Left ventricle myocardium inferior (tissue), 1 donor: ENCODE measurements around the gene SLC44A5. TPM values are rescaled to one million over a fixed set of nuclear protein-coding genes. Genes with fewer than 3 reads are reported as not detected.
A peak's percentile ranks its signal among the peaks of the same experiment; 100 is the strongest.
"Not testable (repeated sequence)": the region's sequence is repeated elsewhere in the genome, so short reads cannot be mapped to it uniquely, and the experiment has no call there.

Experiments used
- DNase-seq: peaks from one replicate; pipeline ENCODE4 v3.0.0-alpha.2; 2020
- H3K27ac ChIP-seq: fragments of 200-600 bp; replicated peaks from 2 replicates; pipeline ENCODE4 v1.8.0; 2021
- H3K27me3 ChIP-seq: fragments of 200-600 bp; 2 replicates; pipeline ENCODE4 v1.8.0; 2021; ENCODE audit warnings: low read depth
- H3K36me3 ChIP-seq: fragments of 200-600 bp; 2 replicates; pipeline ENCODE4 v1.8.0; 2021
- H3K4me1 ChIP-seq: fragments of 200-600 bp; 2 replicates; pipeline ENCODE4 v1.8.0; 2021
- H3K4me3 ChIP-seq: fragments of 200-600 bp; 2 replicates; pipeline ENCODE4 v1.8.0; 2021; ENCODE audit warnings: mild to moderate bottlenecking, moderate library complexity
- H3K9me3 ChIP-seq: fragments of 200-600 bp; replicated peaks from 2 replicates; pipeline ENCODE4 v1.8.0; 2021
- intact Hi-C: fragments of 100-400 bp; cut with micrococcal nuclease; formaldehyde crosslinking; loops from one replicate; pipeline ENCODE4 v1.11.0; 2022
- total RNA-seq: library from RNA; stranded (reverse); fragmentation: NEBNext Ultra II Directional; extraction: Animal tissue kit (Norgen Biotek cat#: 25700); gene quantifications from one replicate; pipeline ENCODE4 v1.2.1, GENCODE V29; 2021
- TF ChIP-seq, protein P1 (sequence below): fragments of 200-600 bp; IDR thresholded peaks from 2 replicates; pipeline ENCODE4 v1.8.0; 2021; ENCODE audit warnings: antibody characterized with exemption, mild to moderate bottlenecking, borderline replicate concordance
- donor health status: DM: no; HTN: yes; CAD: no; lungs with severe emphysema.

The SLC44A5 gene
- total RNA-seq, 1 donor from 2014 or later, result 0.58 TPM

DNA sequence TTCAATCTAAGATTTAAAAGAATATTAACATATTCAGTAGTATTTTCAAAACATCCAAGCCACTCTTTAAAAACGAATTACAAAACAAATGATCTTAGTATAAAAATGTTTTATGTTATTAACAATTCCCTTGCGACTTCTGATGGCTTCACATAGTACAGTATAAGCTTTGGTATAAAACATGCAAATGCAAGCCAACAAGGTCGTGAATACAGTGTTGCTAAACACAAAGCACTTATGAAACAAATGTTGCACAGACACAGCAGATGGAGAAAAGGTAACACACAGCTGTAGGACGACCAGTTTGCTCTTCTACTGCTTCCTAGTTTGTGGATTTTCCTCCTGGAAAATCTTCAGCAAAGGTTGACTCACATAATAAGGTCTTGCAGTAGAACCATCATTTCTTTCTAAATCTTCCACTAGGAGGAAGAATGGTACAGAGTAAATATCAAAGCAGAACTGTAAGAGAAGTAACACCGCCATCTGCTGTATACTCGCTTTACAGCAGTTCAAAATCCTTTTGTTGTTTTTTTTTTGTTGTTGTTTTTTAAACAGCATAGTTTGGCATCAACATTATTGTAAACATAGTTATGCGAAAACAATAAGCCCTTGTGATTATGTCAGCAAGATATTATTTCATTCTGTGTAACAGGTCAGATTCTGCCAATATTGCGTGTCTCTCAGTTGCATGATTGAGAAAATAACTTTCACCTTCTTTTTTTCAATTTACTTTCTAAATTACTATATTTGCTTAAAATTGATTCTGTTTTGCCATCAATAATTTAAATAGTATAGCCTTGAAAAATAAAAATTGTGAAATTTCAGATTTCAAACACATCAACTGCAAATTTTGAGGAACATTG lies 407.3 kb downstream of the SLC44A5 start:
- no peaks in the 10 kb centered on the region for H3K4me1 ChIP-seq
- intact Hi-C loops, result loop anchor here (2.0 kb wide), 1 partner anchor 431 kb away; no protein-coding TSS in a partner anchor
- H3K9me3 ChIP-seq, result no peaks in the 10 kb centered on the region
- DNase-seq, result no peak
- no peak overlapping the region for H3K27ac ChIP-seq
- H3K36me3 ChIP-seq, result no peaks in the 10 kb centered on the region
- TF ChIP-seq, protein P1, sequence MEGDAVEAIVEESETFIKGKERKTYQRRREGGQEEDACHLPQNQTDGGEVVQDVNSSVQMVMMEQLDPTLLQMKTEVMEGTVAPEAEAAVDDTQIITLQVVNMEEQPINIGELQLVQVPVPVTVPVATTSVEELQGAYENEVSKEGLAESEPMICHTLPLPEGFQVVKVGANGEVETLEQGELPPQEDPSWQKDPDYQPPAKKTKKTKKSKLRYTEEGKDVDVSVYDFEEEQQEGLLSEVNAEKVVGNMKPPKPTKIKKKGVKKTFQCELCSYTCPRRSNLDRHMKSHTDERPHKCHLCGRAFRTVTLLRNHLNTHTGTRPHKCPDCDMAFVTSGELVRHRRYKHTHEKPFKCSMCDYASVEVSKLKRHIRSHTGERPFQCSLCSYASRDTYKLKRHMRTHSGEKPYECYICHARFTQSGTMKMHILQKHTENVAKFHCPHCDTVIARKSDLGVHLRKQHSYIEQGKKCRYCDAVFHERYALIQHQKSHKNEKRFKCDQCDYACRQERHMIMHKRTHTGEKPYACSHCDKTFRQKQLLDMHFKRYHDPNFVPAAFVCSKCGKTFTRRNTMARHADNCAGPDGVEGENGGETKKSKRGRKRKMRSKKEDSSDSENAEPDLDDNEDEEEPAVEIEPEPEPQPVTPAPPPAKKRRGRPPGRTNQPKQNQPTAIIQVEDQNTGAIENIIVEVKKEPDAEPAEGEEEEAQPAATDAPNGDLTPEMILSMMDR, result peak; percentile 75
- H3K27me3 ChIP-seq, result peaks cover 34% of the 10 kb centered on the region
- H3K4me3 ChIP-seq, result no peak overlapping the region

DNA sequence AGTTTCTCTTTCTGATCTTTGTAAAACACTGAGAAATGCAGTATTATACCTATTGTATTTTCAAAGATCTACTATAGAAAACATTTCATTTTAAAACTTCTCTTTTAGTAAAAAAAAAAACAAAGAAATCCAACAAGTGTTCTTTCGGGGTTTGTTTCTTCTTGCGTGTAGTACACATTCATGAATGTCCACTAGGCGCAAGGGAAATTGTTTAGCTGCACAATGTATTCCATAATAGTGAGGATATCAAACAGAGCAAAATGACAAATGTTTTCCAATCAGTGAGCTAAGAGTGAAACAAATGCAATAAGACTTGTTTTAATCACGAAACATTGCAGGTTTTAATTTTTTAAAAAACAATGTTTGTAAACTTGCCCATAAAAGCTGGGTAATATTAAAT lies 408.2 kb downstream of the SLC44A5 start:
- H3K27ac ChIP-seq, result no peak overlapping the region
- H3K27me3 ChIP-seq, result peaks cover 36% of the 10 kb centered on the region
- intact Hi-C loops, result loop anchor here (2.0 kb wide), 1 partner anchor 430 kb away; no protein-coding TSS in a partner anchor
- TF ChIP-seq, protein P1, result no peak
- H3K36me3 ChIP-seq, result no peaks in the 10 kb centered on the region
- no peak overlapping the region for H3K4me3 ChIP-seq
- DNase-seq, result no peak
- no peaks in the 10 kb centered on the region for H3K4me1 ChIP-seq
- H3K9me3 ChIP-seq, result no peaks in the 10 kb centered on the region

- Histone ChIP-seq H3K27ac (no peak overlapping the region), H3K36me3 (no peaks in the 10 kb centered on the region), H3K27me3 (peaks cover 22% of the 10 kb centered on the region), H3K4me1 (no peaks in the 10 kb centered on the region), H3K4me3 (no peak overlapping the region), H3K9me3 (no peaks in the 10 kb centered on the region)
- no peak for DNase-seq
- intact Hi-C loops, result no loop called here
- TF ChIP-seq, protein P1, result no peak
These were observed 412.2 kb downstream of the SLC44A5 start for GRCh38 chr1:75198761-75199160.

- TF ChIP-seq, protein P1, result no peak
- no peaks in the 10 kb centered on the region for H3K9me3 ChIP-seq
- H3K36me3 ChIP-seq, result no peaks in the 10 kb centered on the region
- peaks cover 27% of the 10 kb centered on the region for H3K27me3 ChIP-seq
- H3K4me3 ChIP-seq, result no peak overlapping the region
- intact Hi-C loops, result no loop called here
- no peak overlapping the region for H3K27ac ChIP-seq
- no peak for DNase-seq
- H3K4me1 ChIP-seq, result no peaks in the 10 kb centered on the region
These were observed 412.8 kb downstream of the SLC44A5 start for GRCh38 chr1:75198163-75198562.

- H3K36me3 ChIP-seq, result no peaks in the 10 kb centered on the region
- TF ChIP-seq, protein P1, result no peak
- H3K27ac ChIP-seq, result no peak overlapping the region
- no peak overlapping the region for H3K4me3 ChIP-seq
- peaks cover 12% of the 10 kb centered on the region for H3K27me3 ChIP-seq
- DNase-seq, result no peak
- no peaks in the 10 kb centered on the region for H3K4me1 ChIP-seq
- no peaks in the 10 kb centered on the region for H3K9me3 ChIP-seq
- intact Hi-C loops, result no loop called here
These were observed 422.0 kb downstream of the SLC44A5 start for GRCh38 chr1:75188892-75189291.

- H3K36me3 ChIP-seq, intact Hi-C loops, H3K27ac ChIP-seq, H3K4me3 ChIP-seq, H3K4me1 ChIP-seq, DNase-seq, H3K27me3 ChIP-seq: not testable (repeated sequence)
- peaks cover 36% of the 10 kb centered on the region for H3K9me3 ChIP-seq
These were observed 429.5 kb downstream of the SLC44A5 start for GRCh38 chr1:75181214-75181955.
